Measurements from ENCODE around the gene PRKCZ.

PRKCZ gene

DNA sequence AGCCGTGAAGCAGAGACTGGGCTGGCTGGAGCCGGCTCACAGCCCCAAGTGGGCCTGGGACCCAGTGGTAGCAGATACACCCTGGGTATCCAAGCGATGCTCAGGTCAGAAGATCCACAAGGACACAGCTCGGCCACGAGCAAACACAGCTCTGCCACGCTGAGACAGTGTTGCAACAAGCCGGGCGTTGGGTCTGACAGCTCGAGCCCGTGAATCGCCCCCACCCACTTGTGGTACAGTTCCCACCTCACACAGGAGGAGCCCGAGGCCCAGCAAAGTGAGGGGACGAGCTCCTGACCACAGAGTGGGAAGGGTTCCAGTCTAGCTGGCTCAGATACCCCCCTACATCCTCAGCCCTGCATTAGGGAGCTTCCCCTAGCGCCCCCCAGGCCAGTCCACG is 8.9 kb upstream of the PRKCZ start:
- no peak for TF ChIP-seq CTCF (IDR thresholded peaks at IDR 0.05; ENCODE audit: poor library complexity, severe bottlenecking)
- no peaks in the 10 kb centered on the region for H3K36me3 ChIP-seq (ENCODE audit: low read depth)
- H3K4me3 ChIP-seq (ENCODE audit: severe bottlenecking) = no peak overlapping the region
- no peaks in the 10 kb centered on the region for H3K4me1 ChIP-seq (ENCODE audit: insufficient read depth, poor library complexity, severe bottlenecking)
- H3K27me3 ChIP-seq (ENCODE audit: insufficient read depth, poor library complexity, severe bottlenecking) = no peaks in the 10 kb centered on the region
- no peaks in the 10 kb centered on the region for H3K9me3 ChIP-seq (ENCODE audit: severe bottlenecking)
- DNase-seq (ENCODE audit: low spot score) (no peak), ATAC-seq (ENCODE audit: low read depth) (no peak)
- H3K27ac ChIP-seq (ENCODE audit: poor library complexity, severe bottlenecking) = no peak overlapping the region

DNA sequence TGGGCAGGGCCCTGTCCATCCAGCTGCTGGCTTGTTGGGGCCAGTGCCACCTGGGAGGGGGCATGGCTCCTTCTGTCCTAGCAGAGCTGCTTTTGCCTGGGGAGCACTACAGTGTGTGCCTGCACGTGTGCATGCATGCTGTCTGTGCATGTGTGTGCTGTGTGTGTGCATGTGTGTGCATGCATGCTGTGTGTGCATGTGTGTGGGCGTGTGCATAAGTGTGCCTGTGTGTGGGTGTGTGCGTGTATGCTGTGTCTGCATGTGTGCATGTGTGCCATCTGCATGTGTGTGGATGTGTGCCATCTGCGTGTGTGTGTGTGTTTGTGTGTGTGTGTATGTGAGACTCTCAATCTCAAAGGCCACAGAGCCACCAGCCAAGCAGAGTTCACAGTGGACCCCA is 8.3 kb upstream of the PRKCZ start:
- ATAC-seq (ENCODE audit: low read depth) = no peak
- Histone ChIP-seq H3K27ac (ENCODE audit: poor library complexity, severe bottlenecking) (no peak overlapping the region), H3K36me3 (ENCODE audit: low read depth) (no peaks in the 10 kb centered on the region), H3K9me3 (ENCODE audit: severe bottlenecking) (no peaks in the 10 kb centered on the region), H3K4me3 (ENCODE audit: severe bottlenecking) (no peak overlapping the region), H3K4me1 (ENCODE audit: insufficient read depth, poor library complexity, severe bottlenecking) (no peaks in the 10 kb centered on the region), H3K27me3 (ENCODE audit: insufficient read depth, poor library complexity, severe bottlenecking) (no peaks in the 10 kb centered on the region)
- DNase-seq (ENCODE audit: low spot score) = no peak
- no peak for TF ChIP-seq CTCF (IDR thresholded peaks at IDR 0.05; ENCODE audit: poor library complexity, severe bottlenecking)

DNA sequence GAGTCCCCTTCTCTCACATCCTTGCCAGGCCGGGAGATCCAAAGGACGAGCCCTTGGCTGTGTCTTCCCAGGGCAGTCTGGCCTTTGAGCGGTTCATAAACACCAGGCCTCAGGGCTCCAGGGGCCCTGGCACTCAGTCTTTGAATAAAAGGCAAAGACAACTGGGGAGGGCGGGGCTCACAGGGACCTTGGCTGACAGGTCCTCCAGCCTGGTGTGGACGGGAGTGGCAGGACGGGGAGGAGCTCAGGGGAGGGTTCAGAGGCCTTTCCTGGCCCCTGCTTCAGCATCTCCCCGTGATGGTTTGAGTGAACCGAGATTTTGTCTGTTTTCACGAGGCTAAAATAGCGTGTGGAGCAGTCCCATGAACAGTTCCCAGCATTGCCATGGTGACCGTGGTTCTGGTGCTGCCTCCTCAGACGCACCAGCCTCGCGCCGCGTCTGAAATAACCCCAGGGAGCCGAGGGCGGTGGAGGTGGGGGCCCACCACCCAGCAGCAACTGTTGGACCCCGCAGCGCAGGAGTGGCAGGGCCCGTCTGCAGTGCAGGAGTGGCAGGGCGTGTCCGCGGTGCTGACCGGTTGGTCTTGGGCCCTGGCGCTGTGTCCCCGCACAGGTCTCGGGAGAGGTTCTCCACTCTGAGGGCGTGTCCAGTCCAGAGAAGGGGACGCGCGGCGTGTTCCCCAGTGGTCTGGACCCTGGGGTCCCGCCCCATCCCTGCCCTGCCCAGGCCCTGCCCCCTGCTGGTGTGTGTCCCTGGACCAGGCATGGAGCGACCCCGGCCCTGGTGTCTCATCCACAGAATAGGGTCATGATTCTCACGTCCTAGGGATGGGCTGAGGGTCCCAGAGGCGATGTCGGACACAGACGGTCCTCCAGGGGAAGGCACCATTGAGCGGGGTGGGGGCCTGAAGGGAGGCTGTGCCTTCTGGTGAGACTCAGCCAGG is 7.1 kb upstream of the PRKCZ start:
- no peaks in the 10 kb centered on the region for H3K9me3 ChIP-seq (ENCODE audit: severe bottlenecking)
- no peaks in the 10 kb centered on the region for H3K4me1 ChIP-seq (ENCODE audit: insufficient read depth, poor library complexity, severe bottlenecking)
- ATAC-seq (ENCODE audit: low read depth) (no peak), DNase-seq (ENCODE audit: low spot score) (no peak)
- H3K36me3 ChIP-seq (ENCODE audit: low read depth) = no peaks in the 10 kb centered on the region
- no peak for TF ChIP-seq CTCF (IDR thresholded peaks at IDR 0.05; ENCODE audit: poor library complexity, severe bottlenecking)
- no peaks in the 10 kb centered on the region for H3K27me3 ChIP-seq (ENCODE audit: insufficient read depth, poor library complexity, severe bottlenecking)
- H3K4me3 ChIP-seq (ENCODE audit: severe bottlenecking) = no peak overlapping the region
- H3K27ac ChIP-seq (ENCODE audit: poor library complexity, severe bottlenecking) = no peak overlapping the region

- H3K27me3 ChIP-seq (ENCODE audit: insufficient read depth, poor library complexity, severe bottlenecking) = no peaks in the 10 kb centered on the region
- no peak overlapping the region for H3K27ac ChIP-seq (ENCODE audit: poor library complexity, severe bottlenecking)
- H3K4me1 ChIP-seq (ENCODE audit: insufficient read depth, poor library complexity, severe bottlenecking) = no peaks in the 10 kb centered on the region
- TF ChIP-seq CTCF (IDR thresholded peaks at IDR 0.05; ENCODE audit: poor library complexity, severe bottlenecking) = no peak
- no peaks in the 10 kb centered on the region for H3K9me3 ChIP-seq (ENCODE audit: severe bottlenecking)
- H3K36me3 ChIP-seq (ENCODE audit: low read depth) = no peaks in the 10 kb centered on the region
- no peak for DNase-seq (ENCODE audit: low spot score)
- no peak overlapping the region for H3K4me3 ChIP-seq (ENCODE audit: severe bottlenecking)
- no peak for ATAC-seq (ENCODE audit: low read depth)
Measured at GRCh38 chr1:2043886-2044285, 6.3 kb upstream of the PRKCZ start.
